Astrocyte of the cerebellum (primary cell): ENCODE measurements around the gene CCDC112.

Source experiments
- DNase-seq: peaks from one replicate; pipeline ENCODE4 v3.0.0-alpha.2; 2011; ENCODE audit warnings: low read depth
- H3K4me3 ChIP-seq: 2 replicates; pipeline ENCODE4 v1.5.1; 2011; ENCODE audit warnings: mild to moderate bottlenecking, low read depth, low read length, moderate library complexity
- CTCF ChIP-seq: IDR thresholded peaks from 2 replicates; pipeline ENCODE4 v1.5.1; 2012; ENCODE audit warnings: low read length, low read depth, moderate library complexity, mild to moderate bottlenecking; ENCODE audit errors: missing control alignments
- in situ Hi-C: cut with HindIII; loops from 2 replicates; pipeline ENCODE4 v1.10.0; 2017; ENCODE audit warnings: low sequenced_read_pairs

The CCDC112 gene, protein sequence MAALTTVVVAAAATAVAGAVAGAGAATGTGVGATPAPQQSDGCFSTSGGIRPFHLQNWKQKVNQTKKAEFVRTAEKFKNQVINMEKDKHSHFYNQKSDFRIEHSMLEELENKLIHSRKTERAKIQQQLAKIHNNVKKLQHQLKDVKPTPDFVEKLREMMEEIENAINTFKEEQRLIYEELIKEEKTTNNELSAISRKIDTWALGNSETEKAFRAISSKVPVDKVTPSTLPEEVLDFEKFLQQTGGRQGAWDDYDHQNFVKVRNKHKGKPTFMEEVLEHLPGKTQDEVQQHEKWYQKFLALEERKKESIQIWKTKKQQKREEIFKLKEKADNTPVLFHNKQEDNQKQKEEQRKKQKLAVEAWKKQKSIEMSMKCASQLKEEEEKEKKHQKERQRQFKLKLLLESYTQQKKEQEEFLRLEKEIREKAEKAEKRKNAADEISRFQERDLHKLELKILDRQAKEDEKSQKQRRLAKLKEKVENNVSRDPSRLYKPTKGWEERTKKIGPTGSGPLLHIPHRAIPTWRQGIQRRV

DNA sequence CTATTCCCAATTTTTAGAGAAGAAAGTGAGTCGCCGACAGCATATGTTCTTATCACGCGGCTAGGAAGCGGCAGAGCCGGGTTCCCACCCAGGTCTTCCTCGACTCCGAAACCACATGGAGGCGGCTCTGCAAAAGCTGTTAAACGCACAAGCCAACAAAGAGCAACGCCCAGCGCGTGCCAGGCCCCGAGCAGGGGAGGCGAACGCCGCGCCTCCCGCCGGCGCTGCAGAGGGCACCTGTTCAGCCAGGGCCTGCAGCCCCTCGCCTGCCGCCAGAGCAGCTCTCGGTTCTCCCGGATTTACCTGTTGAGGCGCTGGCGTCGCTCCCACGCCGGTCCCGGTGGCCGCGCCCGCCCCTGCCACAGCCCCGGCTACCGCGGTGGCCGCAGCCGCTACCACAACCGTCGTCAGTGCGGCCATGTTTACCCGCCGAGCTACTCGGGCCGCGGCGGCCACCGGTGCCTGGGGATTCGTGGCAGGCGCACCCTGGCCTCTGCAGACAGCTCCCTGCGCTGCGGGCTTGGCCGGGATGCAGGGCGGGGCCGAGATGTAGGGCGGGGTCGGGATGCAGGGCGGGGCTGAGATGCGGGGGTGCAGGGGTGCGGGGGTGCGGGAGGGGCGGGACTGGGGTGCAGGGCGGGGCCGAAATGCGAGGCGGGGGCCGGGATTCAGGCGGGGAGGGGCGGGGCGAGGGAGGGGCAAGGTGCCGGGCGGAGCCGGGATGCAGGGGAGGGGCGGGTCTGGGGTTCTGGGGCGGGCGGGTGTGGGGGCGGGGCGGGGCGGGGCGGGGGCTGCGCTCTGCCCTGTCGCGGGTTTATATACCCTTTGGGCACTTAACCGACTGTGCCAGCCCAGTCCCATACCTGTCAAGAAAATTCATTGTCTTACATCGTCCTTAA, at the start of gene CCDC112:
TSS of gene CCDC112 (minus strand) at position 531 of the 899 bp plus-strand sequence. CDS start at position 420, 111 bp downstream.
- in situ Hi-C loops = no loop called here
- TF ChIP-seq CTCF = no peak
- peak within 1 kb of the TSS; percentile 76 for H3K4me3 ChIP-seq
- DNase-seq = peak; percentile 32

GRCh38 chr5:115345344-115345743, 48.9 kb upstream of the CCDC112 start:
- no peak overlapping the region for H3K4me3 ChIP-seq
- no peak for DNase-seq
- TF ChIP-seq CTCF = no peak
- in situ Hi-C loops = no loop called here

DNA sequence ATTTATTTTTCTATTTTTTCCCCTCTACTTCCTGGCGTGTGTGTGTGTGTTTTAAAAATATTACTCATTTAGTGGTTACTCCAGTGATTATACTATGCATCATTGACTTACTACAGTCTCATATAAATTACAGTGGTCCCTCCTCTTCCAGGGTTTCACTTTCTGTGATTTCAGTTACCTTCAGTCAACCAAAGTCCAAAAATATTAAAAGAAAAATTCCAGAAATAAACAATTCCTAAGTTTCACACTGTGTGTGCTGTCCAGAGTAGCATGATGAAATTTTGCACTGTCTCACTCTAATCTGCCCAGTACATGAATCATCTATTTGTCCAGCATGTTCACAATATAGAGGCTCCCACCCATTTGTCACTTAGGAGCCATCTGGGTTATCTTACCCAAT, 47.4 kb upstream of the CCDC112 start:
- peak; percentile 23 for DNase-seq
- H3K4me3 ChIP-seq = no peak overlapping the region
- in situ Hi-C loops = no loop called here
- TF ChIP-seq CTCF = no peak

DNA sequence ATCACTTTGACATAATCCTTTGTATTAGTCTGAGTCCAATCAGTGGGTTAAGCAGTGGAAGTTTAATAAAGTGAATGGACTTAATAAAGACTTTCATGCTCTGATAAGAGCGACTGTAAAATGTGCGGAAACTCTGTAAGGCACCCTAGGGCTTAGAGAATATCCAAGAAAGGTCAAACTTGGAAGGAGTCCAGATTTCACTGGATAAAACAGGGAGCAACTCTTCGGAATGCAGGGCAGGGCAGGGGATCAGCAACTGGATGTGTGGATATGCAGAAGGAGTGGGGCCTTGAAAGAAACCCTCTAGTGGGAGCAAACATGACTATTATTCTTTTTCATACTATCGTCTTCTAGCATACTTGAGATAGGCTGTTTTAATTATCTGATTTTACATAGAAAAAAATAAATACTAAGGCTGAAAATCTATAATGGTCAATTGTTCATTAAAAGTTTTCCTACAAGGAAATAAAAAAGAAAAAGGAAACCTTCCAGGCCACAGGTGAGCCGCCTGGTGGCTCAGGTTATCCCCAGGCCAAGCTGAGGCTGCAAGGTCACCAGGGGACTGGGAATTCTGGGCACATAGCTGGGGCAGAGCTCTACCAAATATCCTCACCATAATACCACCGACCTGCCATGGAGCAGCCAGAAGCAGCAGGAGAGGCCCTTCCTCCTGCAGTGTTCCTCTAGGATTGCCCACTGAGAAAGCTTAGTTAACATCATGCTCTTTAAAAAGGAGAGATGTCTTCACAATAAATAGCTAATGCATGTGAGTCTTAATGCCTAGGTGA, 46.3 kb upstream of the CCDC112 start:
- no peak overlapping the region for H3K4me3 ChIP-seq
- no peak for TF ChIP-seq CTCF
- in situ Hi-C loops = no loop called here
- no peak for DNase-seq

DNA sequence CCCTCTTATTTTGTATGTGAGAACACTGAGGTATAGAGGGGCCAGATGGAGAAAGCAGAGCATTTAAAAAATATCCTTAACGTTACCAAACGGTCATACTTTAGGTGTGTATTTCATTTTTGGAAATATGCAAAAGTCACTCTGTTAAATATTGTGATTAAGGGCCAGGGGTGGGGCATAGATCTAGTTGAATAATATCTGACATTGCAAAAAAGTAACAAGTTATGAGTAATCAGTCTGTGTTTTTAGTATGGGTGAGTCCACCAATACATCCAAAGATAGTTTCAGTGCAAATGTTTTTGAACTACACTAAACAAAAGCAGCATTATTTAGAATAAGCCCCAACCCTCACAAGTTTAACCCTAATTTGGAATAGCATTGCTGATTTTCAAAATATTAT, 45.3 kb upstream of the CCDC112 start:
- TF ChIP-seq CTCF = no peak
- in situ Hi-C loops = no loop called here
- H3K4me3 ChIP-seq = no peak overlapping the region
- no peak for DNase-seq

DNA sequence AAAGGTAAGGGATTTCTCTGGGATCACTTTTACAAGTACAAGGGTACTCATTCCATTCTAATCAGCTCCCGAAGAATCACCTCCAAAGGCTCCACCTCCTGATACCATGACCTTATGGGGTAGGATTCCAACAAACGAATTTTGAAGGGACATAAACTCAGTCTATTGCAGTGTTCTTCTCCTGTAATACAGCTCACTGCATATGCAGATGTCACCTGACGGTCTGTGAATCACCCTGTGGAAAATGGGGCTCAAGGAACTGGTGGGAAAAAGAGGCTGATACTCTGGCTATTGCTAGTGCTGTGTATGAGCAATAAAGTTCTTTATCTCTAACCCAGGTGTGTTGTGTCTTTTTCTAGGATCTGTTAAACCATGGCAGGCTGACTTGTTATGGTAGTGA, 42.4 kb upstream of the CCDC112 start:
- DNase-seq = no peak
- in situ Hi-C loops = no loop called here
- no peak for TF ChIP-seq CTCF
- no peak overlapping the region for H3K4me3 ChIP-seq
